Brain pericyte (primary cell): ENCODE data around the gene HSH2D.
"Not testable (repeated sequence)": the region's sequence is repeated elsewhere in the genome, so short reads cannot be mapped to it uniquely, and the experiment has no call there.

Experiments used
- DNase-seq: peaks from one replicate; pipeline ENCODE4 v3.0.0-alpha.2; 2012; ENCODE audit warnings: low read depth, low spot score

Gene HSH2D

GRCh38 chr19:16155128-16155527 is 11.6 kb downstream of the HSH2D start:
- DNase-seq: no peak

GRCh38 chr19:16156904-16157303 is 13.4 kb downstream of the HSH2D start:
- no peak for DNase-seq

- DNase-seq: no peak
Observed at GRCh38 chr19:16157601-16158000, 14.1 kb downstream of the HSH2D start.

GRCh38 chr19:16159655-16160054 is 16.2 kb downstream of the HSH2D start:
- DNase-seq: no peak

DNA sequence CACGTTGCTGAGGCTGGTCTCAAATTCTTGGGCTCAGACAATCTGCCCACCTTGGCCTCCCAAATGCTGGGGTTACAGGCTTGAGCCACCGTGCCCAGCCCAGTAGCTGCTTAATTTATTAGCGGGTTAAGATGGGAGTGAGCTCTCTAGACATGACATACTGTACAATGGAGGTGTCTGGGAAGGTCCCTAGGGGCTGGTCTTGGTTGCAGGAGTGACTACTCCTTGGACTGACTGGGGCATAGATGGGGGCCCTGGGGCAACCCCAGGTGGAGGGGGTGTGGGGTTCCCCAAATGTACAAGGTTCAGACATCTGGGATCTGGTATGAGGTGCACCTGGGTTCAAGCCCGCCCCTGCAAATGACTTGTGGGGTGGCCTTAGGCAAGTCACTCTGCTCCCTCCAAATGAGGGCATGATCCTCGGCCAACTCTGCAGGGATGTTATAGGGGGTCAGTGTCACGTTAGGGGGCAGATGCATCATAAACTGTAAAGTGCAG is 17.0 kb downstream of the HSH2D start:
- DNase-seq: no peak

DNA sequence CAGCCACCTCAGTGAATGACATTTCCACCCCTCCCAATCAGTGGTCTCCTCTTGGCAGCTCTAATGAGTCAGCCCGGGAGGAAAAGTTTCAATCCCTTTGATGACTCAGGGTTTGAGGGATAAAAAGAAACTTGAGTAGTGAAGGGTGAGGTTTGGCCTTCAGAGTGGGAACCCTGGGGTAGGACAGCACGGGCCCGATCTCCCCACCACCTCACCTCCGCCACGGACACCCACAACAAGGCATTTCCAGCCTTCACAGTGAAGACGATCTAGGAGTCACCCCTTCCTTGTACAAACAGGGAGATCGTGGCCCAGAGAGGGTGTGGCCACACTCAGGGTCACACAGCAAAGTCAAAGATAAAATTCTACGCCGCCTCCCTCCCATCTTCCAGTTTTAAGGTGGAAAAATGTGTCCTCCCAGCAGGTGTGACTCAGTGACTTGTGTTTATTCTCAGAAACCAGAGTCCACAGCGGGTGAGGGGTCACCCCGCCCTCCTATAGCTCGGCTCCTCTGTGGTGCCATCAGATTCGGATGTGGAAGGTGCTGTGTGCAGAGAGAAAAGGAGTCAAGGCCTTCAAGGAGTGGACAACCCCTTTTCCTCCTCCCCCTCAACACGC is 17.6 kb downstream of the HSH2D start:
- DNase-seq: no peak

DNA sequence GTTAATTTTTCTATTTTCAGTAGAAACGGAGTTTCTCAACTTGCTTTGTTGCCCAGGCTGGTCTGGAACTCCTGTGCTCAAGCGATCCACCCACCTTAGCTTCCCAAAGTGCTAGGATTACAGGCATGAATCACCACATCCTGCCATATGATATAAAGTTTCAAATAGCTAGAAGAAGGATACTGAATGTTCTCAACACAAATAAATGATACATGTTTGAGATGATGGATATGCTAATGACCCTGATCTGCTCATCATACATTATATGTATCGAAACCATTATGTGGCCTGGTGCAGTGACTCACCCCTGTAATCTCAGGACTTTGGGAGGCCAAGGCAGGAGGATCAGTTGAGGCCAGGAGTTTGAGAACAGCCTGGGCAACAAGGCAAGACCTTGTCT is 18.4 kb downstream of the HSH2D start:
- peak; percentile 16 for DNase-seq

DNA sequence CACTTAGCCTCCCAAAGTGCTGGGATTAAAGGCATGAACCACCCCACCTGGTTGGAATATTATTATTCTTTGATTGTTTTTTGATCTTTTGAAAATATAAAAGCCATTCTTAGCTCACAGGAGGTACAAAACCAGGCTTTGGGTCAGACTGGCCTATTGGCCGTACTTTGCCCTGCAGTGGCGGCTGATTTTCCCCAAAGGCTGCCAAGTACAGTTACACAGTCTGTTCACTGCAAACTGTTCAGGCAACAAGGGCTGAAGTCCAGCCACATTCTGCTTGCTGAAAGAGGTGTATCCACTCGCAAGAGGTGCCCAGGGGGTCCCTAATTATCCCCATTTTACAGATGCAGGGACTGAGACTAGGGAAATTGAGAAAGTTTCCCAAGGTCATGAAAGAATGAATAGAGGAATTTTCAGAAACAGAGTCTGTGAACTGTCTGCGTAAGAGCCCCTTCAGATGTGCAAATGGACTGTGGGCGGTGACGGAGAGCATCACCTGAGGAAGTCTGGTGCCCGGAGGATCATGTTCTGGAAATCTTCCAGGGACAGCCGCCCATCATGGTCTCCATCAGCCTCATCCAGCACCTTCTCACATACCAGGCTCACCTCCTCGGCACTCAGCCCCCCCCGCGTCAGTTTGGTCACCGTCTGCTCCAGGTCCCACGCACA is 20.9 kb downstream of the HSH2D start:
- no peak for DNase-seq

DNA sequence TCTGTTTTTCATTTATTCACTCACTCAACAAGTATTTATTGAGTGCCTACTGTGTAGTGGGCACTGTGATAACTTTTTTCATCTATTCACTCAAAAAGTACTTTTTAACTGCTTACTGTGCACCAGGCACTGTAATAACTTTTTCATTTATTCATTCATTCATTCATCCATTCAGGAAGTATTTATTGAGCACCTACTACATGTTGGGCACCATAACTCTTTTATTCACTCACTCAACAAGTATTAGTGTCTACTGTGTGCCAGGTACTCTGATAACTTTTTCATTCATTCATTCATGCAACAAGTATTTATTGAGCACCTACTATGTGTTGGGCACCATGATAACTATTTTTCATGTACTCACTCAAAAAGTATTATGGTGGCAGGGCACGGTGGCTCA is 22.9 kb downstream of the HSH2D start:
- no peak for DNase-seq

GRCh38 chr19:16167055-16167454 is 23.6 kb downstream of the HSH2D start:
- no peak for DNase-seq

- no peak for DNase-seq
Observed at GRCh38 chr19:16168465-16169081, 25.1 kb downstream of the HSH2D start.

- DNase-seq: no peak
Observed at GRCh38 chr19:16170134-16170533, 26.6 kb downstream of the HSH2D start.

- no peak for DNase-seq
Observed at GRCh38 chr19:16175954-16176353, 32.5 kb downstream of the HSH2D start.

GRCh38 chr19:16178866-16179265 is 35.4 kb downstream of the HSH2D start:
- DNase-seq: not testable (repeated sequence)

DNA sequence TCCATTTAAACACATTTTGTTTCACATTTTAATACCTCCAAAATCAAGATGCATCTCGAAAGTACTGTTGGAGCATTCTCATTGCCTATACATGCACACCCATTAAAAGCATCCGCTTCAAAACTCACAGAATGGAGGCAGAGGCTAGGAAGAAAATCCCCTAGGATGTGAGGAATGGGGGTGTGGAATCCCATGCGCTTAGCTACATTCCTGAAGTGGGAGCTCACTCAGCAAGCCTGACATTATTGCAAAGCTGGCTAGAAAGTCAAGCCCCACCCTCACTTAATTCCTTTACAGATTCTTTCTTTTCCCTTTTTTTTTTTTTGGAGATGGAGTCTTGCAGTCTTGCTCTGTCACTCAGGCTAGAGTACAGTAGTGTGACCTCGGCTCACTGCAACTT is 37.1 kb downstream of the HSH2D start:
- DNase-seq: no peak

GRCh38 chr19:16184665-16185122 is 41.2 kb downstream of the HSH2D start:
- no peak for DNase-seq

- DNase-seq: peak; percentile 96
Observed at GRCh38 chr19:16185123-16185767, 41.8 kb downstream of the HSH2D start, which contains the start of gene FAM32A. Gene FAM32A, plus strand, starts transcription at chr19:16185410. Its CDS starts 33 bp downstream, at chr19:16185443.

- DNase-seq: no peak
Observed at GRCh38 chr19:16185768-16186123, 42.3 kb downstream of the HSH2D start.

DNA sequence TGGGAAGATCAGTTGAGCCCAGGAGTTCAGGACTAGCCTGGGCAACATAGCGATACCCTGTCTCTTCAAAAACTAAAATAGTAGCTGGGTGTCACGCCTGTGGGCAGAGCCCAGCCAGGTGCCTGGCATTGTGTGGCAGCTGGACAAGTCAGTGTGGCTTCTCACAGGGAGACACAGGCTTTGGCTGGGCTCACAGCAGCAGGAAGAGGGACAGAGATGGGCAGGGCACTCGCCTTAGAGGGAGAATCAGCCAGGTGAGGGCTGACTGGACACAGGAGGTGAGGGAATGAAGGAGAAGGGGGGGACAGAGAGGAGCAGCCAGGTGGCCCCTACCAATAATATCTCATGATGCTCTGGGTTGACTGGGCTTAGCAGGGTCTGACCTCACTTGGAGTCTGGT is 45.0 kb downstream of the HSH2D start:
- no peak for DNase-seq

DNA sequence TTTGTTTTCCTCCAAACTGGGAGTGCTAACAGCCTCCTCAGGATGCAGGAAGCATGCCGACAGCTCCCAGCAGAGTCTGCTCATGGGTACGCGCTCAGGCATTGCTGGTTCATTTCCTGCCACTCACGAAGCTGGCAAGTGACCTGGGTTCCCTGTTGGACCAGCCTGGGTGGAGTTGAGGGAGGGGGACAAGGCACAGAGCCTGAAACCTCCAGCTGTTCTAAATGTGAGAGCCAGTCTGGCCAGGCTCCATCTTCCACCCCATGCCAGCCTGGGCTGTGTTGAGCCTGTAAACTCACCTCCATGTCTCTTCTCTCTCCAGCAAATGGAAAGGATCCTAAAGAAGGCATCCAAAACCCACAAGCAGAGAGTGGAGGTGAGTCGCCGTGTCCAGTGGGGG is 46.7 kb downstream of the HSH2D start:
- DNase-seq: no peak

- no peak for DNase-seq
Observed at GRCh38 chr19:16190736-16191135, 47.3 kb downstream of the HSH2D start.

- DNase-seq: no peak
Observed at GRCh38 chr19:16191216-16191908, 47.9 kb downstream of the HSH2D start.
